ENCODE measurements around the gene TRAPPC5. TPM values are rescaled to one million over a fixed set of nuclear protein-coding genes. Genes with fewer than 3 reads are reported as not detected.

TRAPPC5 gene
- total RNA-seq, 1 experiment from 2014 or later, result 101 TPM

DNA sequence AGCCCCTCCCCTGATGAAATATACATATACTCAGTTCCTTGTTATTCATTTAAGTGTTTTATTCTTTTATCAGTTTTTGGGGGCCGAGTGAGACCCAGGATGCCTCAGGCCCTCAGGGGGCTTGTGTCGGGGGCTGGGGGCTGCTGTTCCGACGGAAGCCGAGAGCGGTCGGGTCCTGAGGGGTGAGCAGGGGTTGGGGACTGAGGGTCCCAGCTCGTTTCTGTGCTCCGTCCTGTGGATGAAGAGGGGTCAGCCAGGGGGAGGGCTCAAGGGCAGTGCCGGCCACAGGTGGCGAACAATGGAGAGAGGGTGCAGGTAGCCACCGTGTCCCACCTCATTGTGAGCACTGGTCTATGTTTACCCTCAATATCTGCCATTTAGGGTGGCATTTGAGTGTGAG lies 49.1 kb upstream of the TRAPPC5 start:
- Histone ChIP-seq H3K9me2 (ENCODE audit: insufficient read depth) (no peaks in the 10 kb centered on the region), H3K36me3 (ENCODE audit: control insufficient read depth in 1 of 2, insufficient read depth in 2 of 2, low read length in 2 of 2) (peaks cover 0 to 7% of the 10 kb centered on the region in 2 experiments; a peak in 3 of 4 replicates), H3K4me2 (ENCODE audit: low read length) (no peak overlapping the region), H3K27me3 (ENCODE audit: insufficient read depth, low read length) (no peaks in the 10 kb centered on the region), H3K9ac (ENCODE audit: low read length) (no peak overlapping the region), H3K9me3 (ENCODE audit: control insufficient read depth in 1 of 2, insufficient read depth in 1 of 2, low read depth in 1 of 2, low read length in 2 of 2) (no peaks in the 10 kb centered on the region), H3K4me1 (ENCODE audit: control insufficient read depth in 1 of 2, insufficient read depth in 2 of 2, low read length in 2 of 2) (peaks cover 9 to 23% of the 10 kb centered on the region in 2 experiments), H2AFZ (ENCODE audit: low read depth, low read length, poor library complexity, severe bottlenecking) (no peak overlapping the region), H4K20me1 (ENCODE audit: insufficient read depth) (no peaks in the 10 kb centered on the region), H3K4me3 (replicated peaks in 1 of 2; ENCODE audit: low read depth in 1 of 2, low read length in 2 of 2) (no peak overlapping the region), H3K27ac (ENCODE audit: low read depth, low read length) (no peak overlapping the region), H3K79me2 (ENCODE audit: insufficient read depth, low read length) (peaks cover 55% of the 10 kb centered on the region)
- ChIA-PET RAD21 (ENCODE audit: low non-redundant PET in 1 of 2, low total read pairs in 2 of 2, uncharacterized antibody in 2 of 2, unreplicated experiment in 2 of 2) (no interaction called here), CTCF (no interaction called here), POLR2A (no interaction called here)
- ATAC-seq, result no peak
- BruUV-seq (replicated peaks), result no TSS peak
- DNase-seq (ENCODE audit: low read depth, low spot score), result no peak
- TF ChIP-seq, protein P1, sequence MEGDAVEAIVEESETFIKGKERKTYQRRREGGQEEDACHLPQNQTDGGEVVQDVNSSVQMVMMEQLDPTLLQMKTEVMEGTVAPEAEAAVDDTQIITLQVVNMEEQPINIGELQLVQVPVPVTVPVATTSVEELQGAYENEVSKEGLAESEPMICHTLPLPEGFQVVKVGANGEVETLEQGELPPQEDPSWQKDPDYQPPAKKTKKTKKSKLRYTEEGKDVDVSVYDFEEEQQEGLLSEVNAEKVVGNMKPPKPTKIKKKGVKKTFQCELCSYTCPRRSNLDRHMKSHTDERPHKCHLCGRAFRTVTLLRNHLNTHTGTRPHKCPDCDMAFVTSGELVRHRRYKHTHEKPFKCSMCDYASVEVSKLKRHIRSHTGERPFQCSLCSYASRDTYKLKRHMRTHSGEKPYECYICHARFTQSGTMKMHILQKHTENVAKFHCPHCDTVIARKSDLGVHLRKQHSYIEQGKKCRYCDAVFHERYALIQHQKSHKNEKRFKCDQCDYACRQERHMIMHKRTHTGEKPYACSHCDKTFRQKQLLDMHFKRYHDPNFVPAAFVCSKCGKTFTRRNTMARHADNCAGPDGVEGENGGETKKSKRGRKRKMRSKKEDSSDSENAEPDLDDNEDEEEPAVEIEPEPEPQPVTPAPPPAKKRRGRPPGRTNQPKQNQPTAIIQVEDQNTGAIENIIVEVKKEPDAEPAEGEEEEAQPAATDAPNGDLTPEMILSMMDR (IDR thresholded peaks at IDR 0.05 in 2 of 3, conservative IDR thresholded peaks at IDR 0.05 in 1 of 3; ENCODE audit: borderline replicate concordance in 1 of 3, insufficient read depth in 1 of 3, low read depth in 2 of 3, low read length in 2 of 3), result no peak
- no peak for TF ChIP-seq JUND (IDR thresholded peaks at IDR 0.05)
- TF ChIP-seq YY1 (IDR thresholded peaks at IDR 0.05; ENCODE audit: extremely low read depth, insufficient replicate concordance, low read depth, low read length), result no peak
- TF ChIP-seq, protein P2, sequence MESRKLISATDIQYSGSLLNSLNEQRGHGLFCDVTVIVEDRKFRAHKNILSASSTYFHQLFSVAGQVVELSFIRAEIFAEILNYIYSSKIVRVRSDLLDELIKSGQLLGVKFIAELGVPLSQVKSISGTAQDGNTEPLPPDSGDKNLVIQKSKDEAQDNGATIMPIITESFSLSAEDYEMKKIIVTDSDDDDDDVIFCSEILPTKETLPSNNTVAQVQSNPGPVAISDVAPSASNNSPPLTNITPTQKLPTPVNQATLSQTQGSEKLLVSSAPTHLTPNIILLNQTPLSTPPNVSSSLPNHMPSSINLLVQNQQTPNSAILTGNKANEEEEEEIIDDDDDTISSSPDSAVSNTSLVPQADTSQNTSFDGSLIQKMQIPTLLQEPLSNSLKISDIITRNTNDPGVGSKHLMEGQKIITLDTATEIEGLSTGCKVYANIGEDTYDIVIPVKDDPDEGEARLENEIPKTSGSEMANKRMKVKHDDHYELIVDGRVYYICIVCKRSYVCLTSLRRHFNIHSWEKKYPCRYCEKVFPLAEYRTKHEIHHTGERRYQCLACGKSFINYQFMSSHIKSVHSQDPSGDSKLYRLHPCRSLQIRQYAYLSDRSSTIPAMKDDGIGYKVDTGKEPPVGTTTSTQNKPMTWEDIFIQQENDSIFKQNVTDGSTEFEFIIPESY (IDR thresholded peaks at IDR 0.05; ENCODE audit: extremely low read depth, insufficient replicate concordance, low read length), result no peak
- TF ChIP-seq, protein P3, sequence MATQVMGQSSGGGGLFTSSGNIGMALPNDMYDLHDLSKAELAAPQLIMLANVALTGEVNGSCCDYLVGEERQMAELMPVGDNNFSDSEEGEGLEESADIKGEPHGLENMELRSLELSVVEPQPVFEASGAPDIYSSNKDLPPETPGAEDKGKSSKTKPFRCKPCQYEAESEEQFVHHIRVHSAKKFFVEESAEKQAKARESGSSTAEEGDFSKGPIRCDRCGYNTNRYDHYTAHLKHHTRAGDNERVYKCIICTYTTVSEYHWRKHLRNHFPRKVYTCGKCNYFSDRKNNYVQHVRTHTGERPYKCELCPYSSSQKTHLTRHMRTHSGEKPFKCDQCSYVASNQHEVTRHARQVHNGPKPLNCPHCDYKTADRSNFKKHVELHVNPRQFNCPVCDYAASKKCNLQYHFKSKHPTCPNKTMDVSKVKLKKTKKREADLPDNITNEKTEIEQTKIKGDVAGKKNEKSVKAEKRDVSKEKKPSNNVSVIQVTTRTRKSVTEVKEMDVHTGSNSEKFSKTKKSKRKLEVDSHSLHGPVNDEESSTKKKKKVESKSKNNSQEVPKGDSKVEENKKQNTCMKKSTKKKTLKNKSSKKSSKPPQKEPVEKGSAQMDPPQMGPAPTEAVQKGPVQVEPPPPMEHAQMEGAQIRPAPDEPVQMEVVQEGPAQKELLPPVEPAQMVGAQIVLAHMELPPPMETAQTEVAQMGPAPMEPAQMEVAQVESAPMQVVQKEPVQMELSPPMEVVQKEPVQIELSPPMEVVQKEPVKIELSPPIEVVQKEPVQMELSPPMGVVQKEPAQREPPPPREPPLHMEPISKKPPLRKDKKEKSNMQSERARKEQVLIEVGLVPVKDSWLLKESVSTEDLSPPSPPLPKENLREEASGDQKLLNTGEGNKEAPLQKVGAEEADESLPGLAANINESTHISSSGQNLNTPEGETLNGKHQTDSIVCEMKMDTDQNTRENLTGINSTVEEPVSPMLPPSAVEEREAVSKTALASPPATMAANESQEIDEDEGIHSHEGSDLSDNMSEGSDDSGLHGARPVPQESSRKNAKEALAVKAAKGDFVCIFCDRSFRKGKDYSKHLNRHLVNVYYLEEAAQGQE (IDR thresholded peaks at IDR 0.05; ENCODE audit: low read depth), result no peak
- intact Hi-C loops (cut with micrococcal nuclease), result no loop called here
